ENCODE measurements around the gene KCTD3. TPM values are rescaled to one million over a fixed set of nuclear protein-coding genes. Genes with fewer than 3 reads are reported as not detected.

KCTD3 gene
- total RNA-seq, 1 donor from 2014 or later: 16.9 TPM

DNA sequence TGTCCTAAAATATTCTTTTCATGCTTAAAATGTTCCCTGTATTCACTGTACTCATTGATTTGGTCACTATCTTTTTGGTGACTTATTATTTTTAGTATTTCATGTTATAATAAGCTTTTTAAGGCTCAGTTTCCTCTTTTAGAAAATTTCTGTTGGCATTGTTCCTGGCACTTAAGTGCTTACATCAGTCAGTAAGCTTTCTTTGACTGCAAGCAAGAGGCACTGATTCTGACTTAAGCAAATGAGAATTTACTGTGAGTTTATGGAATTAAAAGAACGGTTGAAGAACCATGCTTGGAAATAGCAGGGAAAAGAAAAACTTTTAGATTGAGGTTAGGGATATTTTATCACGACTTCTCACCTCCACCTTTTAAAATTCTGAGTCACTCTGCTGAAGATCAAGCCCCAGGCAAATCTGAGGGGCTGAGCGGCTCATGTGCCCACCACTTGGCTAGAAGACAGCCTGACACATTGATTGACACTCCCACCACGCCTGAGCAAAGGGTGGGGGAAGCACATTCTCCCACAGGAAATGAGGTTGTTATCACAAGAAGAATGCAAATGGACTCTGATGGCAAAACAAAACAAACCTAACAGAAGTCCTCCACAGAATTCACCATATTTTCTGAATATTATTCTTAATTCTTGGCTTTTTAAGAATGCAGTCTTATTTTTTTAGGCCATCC is 102.8 kb downstream of the KCTD3 start:
- no peak for DNase-seq (ENCODE audit: low read depth)
- no peaks in the 10 kb centered on the region for H3K36me3 ChIP-seq (ENCODE audit: control insufficient read depth, insufficient read depth, low read length)
- no peak overlapping the region for H3K4me3 ChIP-seq (ENCODE audit: low read depth, low read length)
- TF ChIP-seq, protein P1, sequence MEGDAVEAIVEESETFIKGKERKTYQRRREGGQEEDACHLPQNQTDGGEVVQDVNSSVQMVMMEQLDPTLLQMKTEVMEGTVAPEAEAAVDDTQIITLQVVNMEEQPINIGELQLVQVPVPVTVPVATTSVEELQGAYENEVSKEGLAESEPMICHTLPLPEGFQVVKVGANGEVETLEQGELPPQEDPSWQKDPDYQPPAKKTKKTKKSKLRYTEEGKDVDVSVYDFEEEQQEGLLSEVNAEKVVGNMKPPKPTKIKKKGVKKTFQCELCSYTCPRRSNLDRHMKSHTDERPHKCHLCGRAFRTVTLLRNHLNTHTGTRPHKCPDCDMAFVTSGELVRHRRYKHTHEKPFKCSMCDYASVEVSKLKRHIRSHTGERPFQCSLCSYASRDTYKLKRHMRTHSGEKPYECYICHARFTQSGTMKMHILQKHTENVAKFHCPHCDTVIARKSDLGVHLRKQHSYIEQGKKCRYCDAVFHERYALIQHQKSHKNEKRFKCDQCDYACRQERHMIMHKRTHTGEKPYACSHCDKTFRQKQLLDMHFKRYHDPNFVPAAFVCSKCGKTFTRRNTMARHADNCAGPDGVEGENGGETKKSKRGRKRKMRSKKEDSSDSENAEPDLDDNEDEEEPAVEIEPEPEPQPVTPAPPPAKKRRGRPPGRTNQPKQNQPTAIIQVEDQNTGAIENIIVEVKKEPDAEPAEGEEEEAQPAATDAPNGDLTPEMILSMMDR (IDR thresholded peaks at IDR 0.05; ENCODE audit: insufficient read depth, low read length, poor library complexity, severe bottlenecking): no peak
- no peaks in the 10 kb centered on the region for H3K27me3 ChIP-seq (ENCODE audit: control insufficient read depth, insufficient read depth, low read length)
